Natural killer cell (primary cell): ENCODE results near the gene SPTLC3. TPM values are rescaled to one million over a fixed set of nuclear protein-coding genes. Genes with fewer than 3 reads are reported as not detected.

ENCODE experiments used
- ATAC-seq, 3 donors: fragments of 150-1000 bp in 2 of 3; fragments of 200-7000 bp in 1 of 3; cut with Tn5 transposase; 1 replicate in 1 of 3; 2 replicates in 2 of 3; pipeline ENCODE4 v1.10.0; 2021; ENCODE audit warnings: mild to moderate bottlenecking in 2 of 3, moderate library complexity in 2 of 3
- DNase-seq, 2 donors: peaks; one replicate each; pipeline versions ENCODE4 v3.0.0 to v3.0.0-alpha.2; 2013 to 2021; ENCODE audit warnings: mixed read lengths in 1 of 2
- H3K27ac ChIP-seq: one replicate; pipeline ENCODE4 v1.5.1; 2013; ENCODE audit warnings: mild to moderate bottlenecking, low read length
- H3K27me3 ChIP-seq: one replicate; pipeline ENCODE4 v1.6.1; 2013; ENCODE audit warnings: low read length; ENCODE audit not compliant: control insufficient read depth, insufficient read depth
- H3K36me3 ChIP-seq: one replicate; pipeline ENCODE4 v1.6.1; 2013; ENCODE audit warnings: low read length; ENCODE audit not compliant: control insufficient read depth, insufficient read depth
- H3K4me1 ChIP-seq: one replicate; pipeline ENCODE4 v1.6.1; 2013; ENCODE audit warnings: low read length; ENCODE audit not compliant: control insufficient read depth, insufficient read depth
- H3K4me3 ChIP-seq: one replicate; pipeline ENCODE4 v1.5.1; 2013; ENCODE audit warnings: low read length
- H3K9me3 ChIP-seq: one replicate; pipeline ENCODE4 v1.6.1; 2013; ENCODE audit warnings: low read length; ENCODE audit not compliant: control insufficient read depth, insufficient read depth
- H3K27ac Mint-ChIP-seq, 2 donors: one replicate each; pipeline ENCODE4 v1.8.0; 2022; ENCODE audit warnings: mild to moderate bottlenecking in 2 of 2, mixed read lengths in 2 of 2, moderate library complexity in 1 of 2
- H3K27me3 Mint-ChIP-seq, 2 donors: one replicate each; pipeline ENCODE4 v1.8.0; 2022; ENCODE audit warnings: low read depth in 2 of 2, mixed read lengths in 2 of 2
- H3K36me3 Mint-ChIP-seq: one replicate; pipeline ENCODE4 v1.8.0; 2022; ENCODE audit warnings: mixed read lengths
- H3K4me1 Mint-ChIP-seq, 2 donors: one replicate each; pipeline ENCODE4 v1.8.0; 2022; ENCODE audit warnings: mixed read lengths in 2 of 2
- H3K4me3 Mint-ChIP-seq: one replicate; pipeline ENCODE4 v1.8.0; 2022; ENCODE audit warnings: mild to moderate bottlenecking, moderate library complexity, mixed read lengths
- H3K9me3 Mint-ChIP-seq, 2 donors: one replicate each; pipeline ENCODE4 v1.8.0; 2022; ENCODE audit warnings: mixed read lengths in 2 of 2
- WGBS: methylation state at CpG from one replicate; pipeline ENCODE4 v1.1.7; 2013; ENCODE audit warnings: missing lambda C conversion rate; ENCODE audit not compliant: insufficient coverage; 5-methylcytosine and 5-hydroxymethylcytosine counted together
- intact Hi-C: fragments of 100-400 bp; cut with micrococcal nuclease; formaldehyde crosslinking; loops from one replicate; pipeline ENCODE4 v1.14.2; 2022
- total RNA-seq, 4 donors: library from RNA; stranded (reverse); fragments of 120-200 nt in 1 of 4; gene quantifications; one replicate each; pipeline versions ENCODE4 v1.2.3 to v1.2.4, GENCODE V29; 2013 to 2022
- TF ChIP-seq, protein P1 (sequence below): fragments of 200-600 bp; IDR thresholded peaks from one replicate; pipeline ENCODE4 v1.8.0; 2022; ENCODE audit warnings: antibody characterized with exemption

SPTLC3 gene
- total RNA-seq, 3 donors from 2014 or later (not counting 1 experiment from before 2014, with no cell fraction given) = 1.5 to 4.6 (median 1.9) TPM

DNA sequence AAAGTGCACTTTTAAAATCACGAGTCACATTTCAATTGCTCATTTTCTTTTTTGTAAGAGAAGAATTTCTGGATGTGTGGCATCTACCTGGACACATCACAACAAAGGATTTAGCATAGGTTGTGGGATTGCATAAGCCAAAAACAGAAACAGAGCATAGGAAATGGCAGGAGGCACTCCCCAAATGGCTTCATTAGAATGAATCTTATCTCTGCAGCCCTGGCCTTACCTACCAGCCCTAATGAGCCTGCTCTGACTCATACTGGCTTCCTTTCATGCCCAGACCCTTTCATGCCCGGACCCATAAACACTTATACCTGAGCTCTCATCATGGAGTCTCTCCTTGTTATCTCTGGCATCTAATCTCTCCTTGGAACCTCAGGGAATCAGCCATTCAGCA is 23.9 kb upstream of the SPTLC3 start:
- Histone ChIP-seq H3K27me3 (no peaks in the 10 kb centered on the region), H3K4me3 (no peak overlapping the region), H3K36me3 (no peaks in the 10 kb centered on the region), H3K27ac (no peak overlapping the region), H3K4me1 (no peaks in the 10 kb centered on the region), H3K9me3 (no peaks in the 10 kb centered on the region)
- no peak for ATAC-seq
- DNase-seq = no peak
- Mint-ChIP-seq H3K27me3 (peaks cover 8 to 16% of the 10 kb centered on the region in 2 donors), H3K9me3 (no peaks in the 10 kb centered on the region), H3K4me3 (no peak overlapping the region), H3K36me3 (no peaks in the 10 kb centered on the region), H3K4me1 (no peaks in the 10 kb centered on the region), H3K27ac (no peak overlapping the region)
- intact Hi-C loops = no loop called here
- WGBS = 72% methylated on average over 1 of the region's 2 CpGs
- TF ChIP-seq, protein P1, sequence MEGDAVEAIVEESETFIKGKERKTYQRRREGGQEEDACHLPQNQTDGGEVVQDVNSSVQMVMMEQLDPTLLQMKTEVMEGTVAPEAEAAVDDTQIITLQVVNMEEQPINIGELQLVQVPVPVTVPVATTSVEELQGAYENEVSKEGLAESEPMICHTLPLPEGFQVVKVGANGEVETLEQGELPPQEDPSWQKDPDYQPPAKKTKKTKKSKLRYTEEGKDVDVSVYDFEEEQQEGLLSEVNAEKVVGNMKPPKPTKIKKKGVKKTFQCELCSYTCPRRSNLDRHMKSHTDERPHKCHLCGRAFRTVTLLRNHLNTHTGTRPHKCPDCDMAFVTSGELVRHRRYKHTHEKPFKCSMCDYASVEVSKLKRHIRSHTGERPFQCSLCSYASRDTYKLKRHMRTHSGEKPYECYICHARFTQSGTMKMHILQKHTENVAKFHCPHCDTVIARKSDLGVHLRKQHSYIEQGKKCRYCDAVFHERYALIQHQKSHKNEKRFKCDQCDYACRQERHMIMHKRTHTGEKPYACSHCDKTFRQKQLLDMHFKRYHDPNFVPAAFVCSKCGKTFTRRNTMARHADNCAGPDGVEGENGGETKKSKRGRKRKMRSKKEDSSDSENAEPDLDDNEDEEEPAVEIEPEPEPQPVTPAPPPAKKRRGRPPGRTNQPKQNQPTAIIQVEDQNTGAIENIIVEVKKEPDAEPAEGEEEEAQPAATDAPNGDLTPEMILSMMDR = no peak

DNA sequence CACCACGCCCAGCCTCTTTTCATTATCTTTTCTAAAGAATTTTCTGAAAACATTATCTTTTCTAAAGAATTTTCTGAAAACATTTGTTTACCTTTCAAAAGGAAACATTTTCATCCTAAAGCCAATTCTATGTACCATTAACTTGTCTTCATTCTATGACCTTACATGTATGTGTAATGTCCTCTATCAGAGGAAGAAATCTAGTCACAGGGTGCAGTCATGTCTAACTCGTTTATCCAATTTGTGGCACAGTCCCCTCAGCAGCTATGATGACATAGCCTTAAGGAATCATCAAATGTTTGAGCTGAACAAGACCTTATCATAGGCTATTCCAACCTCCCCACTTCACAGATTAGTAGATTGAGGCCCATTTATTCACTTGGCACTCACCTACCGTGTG is 21.5 kb upstream of the SPTLC3 start:
- H3K9me3 Mint-ChIP-seq = no peaks in the 10 kb centered on the region
- H3K27ac Mint-ChIP-seq = no peak overlapping the region
- no peak overlapping the region for H3K27ac ChIP-seq
- intact Hi-C loops = no loop called here
- no peak overlapping the region for H3K4me3 ChIP-seq
- H3K36me3 ChIP-seq = no peaks in the 10 kb centered on the region
- H3K36me3 Mint-ChIP-seq = no peaks in the 10 kb centered on the region
- H3K4me1 ChIP-seq = no peaks in the 10 kb centered on the region
- no peak overlapping the region for H3K4me3 Mint-ChIP-seq
- DNase-seq = no peak
- no peaks in the 10 kb centered on the region for H3K27me3 ChIP-seq
- ATAC-seq = no peak
- H3K4me1 Mint-ChIP-seq = no peaks in the 10 kb centered on the region
- H3K27me3 Mint-ChIP-seq = peaks cover 5 to 9% of the 10 kb centered on the region in 2 donors
- WGBS = 68% methylated on average over 2 of the region's 3 CpGs
- no peaks in the 10 kb centered on the region for H3K9me3 ChIP-seq
- TF ChIP-seq, protein P1 = no peak

DNA sequence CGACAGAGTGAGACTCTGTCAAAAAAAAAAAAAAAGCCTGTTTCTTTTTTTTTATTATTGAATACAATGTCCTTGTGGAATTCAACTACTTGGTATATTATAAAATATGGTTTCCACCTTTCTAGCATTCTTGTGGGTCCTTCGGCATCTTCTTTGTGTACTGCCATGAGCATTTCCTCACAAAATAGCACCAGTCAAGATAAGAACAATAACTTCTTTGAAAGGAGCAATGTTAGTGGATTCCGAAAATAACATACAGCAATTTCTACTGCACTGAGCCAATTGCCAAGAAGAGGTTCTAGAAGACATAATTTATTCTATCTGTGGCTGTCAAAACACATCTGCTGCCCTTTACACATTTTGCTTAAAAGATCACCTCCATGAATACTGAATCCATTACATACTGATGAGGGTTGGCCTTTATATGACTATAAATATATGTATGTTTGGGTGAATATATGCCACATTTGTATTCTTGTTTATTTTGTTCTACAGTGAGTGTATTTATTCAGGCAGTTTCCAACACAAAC is 19.1 kb upstream of the SPTLC3 start:
- Histone ChIP-seq H3K4me3 (no peak overlapping the region), H3K27me3 (no peaks in the 10 kb centered on the region), H3K27ac (no peak overlapping the region), H3K9me3 (no peaks in the 10 kb centered on the region), H3K36me3 (no peaks in the 10 kb centered on the region), H3K4me1 (no peaks in the 10 kb centered on the region)
- DNase-seq = no peak
- TF ChIP-seq, protein P1 = no peak
- no peak overlapping the region for H3K27ac Mint-ChIP-seq
- ATAC-seq = no peak
- H3K4me1 Mint-ChIP-seq = no peaks in the 10 kb centered on the region
- H3K36me3 Mint-ChIP-seq = no peaks in the 10 kb centered on the region
- H3K27me3 Mint-ChIP-seq = peaks cover 9% of the 10 kb centered on the region in 2 donors
- no peak overlapping the region for H3K4me3 Mint-ChIP-seq
- WGBS = 93% methylated on average over 3 of the region's 3 CpGs
- H3K9me3 Mint-ChIP-seq = no peaks in the 10 kb centered on the region
- intact Hi-C loops = no loop called here

DNA sequence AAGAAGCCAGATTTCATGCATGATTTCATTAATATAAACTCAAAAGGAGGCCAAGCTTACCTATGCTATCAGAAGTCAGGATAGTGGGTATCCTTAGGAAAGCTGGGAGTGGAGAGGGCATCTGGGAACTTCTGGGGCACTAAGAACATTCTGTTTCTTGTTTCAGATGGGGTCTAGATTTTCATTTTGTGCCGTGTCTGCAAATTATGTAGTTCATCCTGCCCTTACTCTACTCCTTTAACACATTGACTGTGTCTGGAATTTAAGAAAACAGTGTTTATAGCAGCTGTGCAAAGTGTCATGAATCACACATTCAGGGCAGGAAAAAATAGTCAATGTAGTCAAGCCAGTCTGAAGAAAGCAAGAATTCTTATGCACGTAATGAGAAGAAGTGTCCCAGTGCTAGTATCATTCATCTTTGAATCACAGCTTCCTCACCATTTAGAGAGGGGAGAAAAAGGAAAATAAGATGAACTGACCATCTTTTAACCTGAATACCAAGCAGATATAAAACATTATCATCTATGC is 11.6 kb upstream of the SPTLC3 start:
- intact Hi-C loops = no loop called here
- H3K4me1 Mint-ChIP-seq = no peaks in the 10 kb centered on the region
- WGBS = no CpG with 5 or more reads among the region's 2 CpGs
- no peaks in the 10 kb centered on the region for H3K4me1 ChIP-seq
- no peak overlapping the region for H3K4me3 Mint-ChIP-seq
- no peaks in the 10 kb centered on the region for H3K27me3 ChIP-seq
- no peak overlapping the region for H3K27ac Mint-ChIP-seq
- H3K4me3 ChIP-seq = no peak overlapping the region
- ATAC-seq (no peak), DNase-seq (no peak)
- H3K36me3 Mint-ChIP-seq = no peaks in the 10 kb centered on the region
- H3K27me3 Mint-ChIP-seq = peaks cover 11 to 14% of the 10 kb centered on the region in 2 donors
- no peaks in the 10 kb centered on the region for H3K9me3 Mint-ChIP-seq
- TF ChIP-seq, protein P1 = no peak
- H3K9me3 ChIP-seq = no peaks in the 10 kb centered on the region
- no peak overlapping the region for H3K27ac ChIP-seq
- no peaks in the 10 kb centered on the region for H3K36me3 ChIP-seq
